Mesendoderm (in vitro differentiated cells): Measurements from ENCODE around the gene RPP25L.
A peak's percentile ranks its signal among the peaks of the same experiment; 100 is the strongest.

Source experiments
- DNase-seq: peaks from one replicate; pipeline ENCODE4 v3.0.0; 2013
- H2AK5ac ChIP-seq: 2 replicates; pipeline ENCODE4 v1.6.1; 2013; ENCODE audit warnings: low read length, inconsistent platforms
- H2BK120ac ChIP-seq: 2 replicates; pipeline ENCODE4 v1.6.1; 2013; ENCODE audit warnings: low read depth, mild to moderate bottlenecking, low read length, moderate library complexity, mixed read lengths
- H2BK15ac ChIP-seq: replicated peaks from 2 replicates; pipeline ENCODE4 v1.6.1; 2013; ENCODE audit warnings: low read depth, mild to moderate bottlenecking, moderate library complexity
- H2BK5ac ChIP-seq: 2 replicates; pipeline ENCODE4 v1.6.1; 2013; ENCODE audit warnings: low read length, inconsistent platforms
- H3K18ac ChIP-seq: 2 replicates; pipeline ENCODE4 v1.6.1; 2013; ENCODE audit warnings: mild to moderate bottlenecking, low read length, mixed read lengths
- H3K23ac ChIP-seq: one replicate; pipeline ENCODE4 v1.6.1; 2013; ENCODE audit warnings: low read length
- H3K27ac ChIP-seq: 2 replicates; pipeline ENCODE4 v1.5.1; 2013; ENCODE audit warnings: low read depth, mild to moderate bottlenecking, inconsistent platforms, low read length, moderate library complexity
- H3K27me3 ChIP-seq: 2 replicates; pipeline ENCODE4 v1.6.1; 2013; ENCODE audit warnings: low read length, control low read depth, mild to moderate bottlenecking, inconsistent platforms; ENCODE audit not compliant: insufficient read depth, poor library complexity
- H3K36me3 ChIP-seq: 2 replicates; pipeline ENCODE4 v1.6.1; 2013; ENCODE audit warnings: low read length, inconsistent platforms; ENCODE audit not compliant: control insufficient read depth, insufficient read depth
- H3K4ac ChIP-seq: one replicate; pipeline ENCODE4 v1.6.1; 2013; ENCODE audit warnings: low read depth, mild to moderate bottlenecking, low read length, moderate library complexity
- H3K4me1 ChIP-seq: 2 replicates; pipeline ENCODE4 v1.6.1; 2013; ENCODE audit warnings: low read depth, low read length, inconsistent platforms; ENCODE audit not compliant: control insufficient read depth
- H3K4me2 ChIP-seq: 2 replicates; pipeline ENCODE4 v1.6.1; 2013; ENCODE audit warnings: low read length
- H3K4me3 ChIP-seq: 2 replicates; pipeline ENCODE4 v1.5.1; 2013; ENCODE audit warnings: mild to moderate bottlenecking, low read length
- H3K56ac ChIP-seq: one replicate; pipeline ENCODE4 v1.6.1; 2013; ENCODE audit warnings: low read length
- H3K79me1 ChIP-seq: 2 replicates; pipeline ENCODE4 v1.6.1; 2013; ENCODE audit warnings: low read length, inconsistent platforms
- H3K79me2 ChIP-seq: 2 replicates; pipeline ENCODE4 v1.6.1; 2013; ENCODE audit warnings: mild to moderate bottlenecking, low read length; ENCODE audit not compliant: control insufficient read depth, insufficient read depth
- H3K9ac ChIP-seq: 2 replicates; pipeline ENCODE4 v1.6.1; 2013; ENCODE audit warnings: low read length, inconsistent platforms
- H4K5ac ChIP-seq: one replicate; pipeline ENCODE4 v1.6.1; 2013; ENCODE audit warnings: low read length
- H4K8ac ChIP-seq: one replicate; pipeline ENCODE4 v1.6.1; 2013; ENCODE audit warnings: low read depth, mild to moderate bottlenecking, control low read depth, low read length, moderate library complexity
- WGBS: extraction: QIAGEN DNeasy Blood & Tissue Kit; methylation state at CpG from one replicate; pipeline ENCODE4 v1.1.7; 2013; ENCODE audit warnings: low lambda C conversion rate, missing lambda C conversion rate; ENCODE audit not compliant: insufficient coverage; ENCODE audit errors: extremely low coverage; 5-methylcytosine and 5-hydroxymethylcytosine counted together

Gene RPP25L

GRCh38 chr9:34568774-34569173 is 43.1 kb downstream of the RPP25L start:
- Histone ChIP-seq H3K18ac (no peak overlapping the region), H3K27ac (no peak overlapping the region), H3K27me3 (no peaks in the 10 kb centered on the region), H2AK5ac (no peak overlapping the region), H3K79me2 (no peaks in the 10 kb centered on the region), H3K4me3 (no peak overlapping the region), H3K23ac (no peak overlapping the region), H3K36me3 (no peaks in the 10 kb centered on the region), H3K56ac (peak overlapping the region; percentile 22), H2BK15ac (no peak overlapping the region), H3K4ac (no peak overlapping the region), H4K5ac (no peak overlapping the region), H3K4me1 (peaks cover 6% of the 10 kb centered on the region), H3K9ac (no peak overlapping the region), H2BK5ac (no peak overlapping the region), H3K4me2 (no peak overlapping the region), H4K8ac (no peak overlapping the region), H3K79me1 (no peaks in the 10 kb centered on the region), H2BK120ac (no peak overlapping the region)
- WGBS, result no CpG with 5 or more reads among the region's 12 CpGs
- DNase-seq, result no peak

GRCh38 chr9:34568133-34568532 is 43.8 kb downstream of the RPP25L start:
- Histone ChIP-seq H2BK120ac (no peak overlapping the region), H4K5ac (no peak overlapping the region), H3K79me1 (no peaks in the 10 kb centered on the region), H4K8ac (no peak overlapping the region), H2BK5ac (no peak overlapping the region), H3K27me3 (no peaks in the 10 kb centered on the region), H3K56ac (no peak overlapping the region), H2BK15ac (no peak overlapping the region), H3K4me3 (no peak overlapping the region), H3K79me2 (no peaks in the 10 kb centered on the region), H3K27ac (no peak overlapping the region), H3K9ac (no peak overlapping the region), H3K4me1 (peaks cover 6% of the 10 kb centered on the region), H3K4ac (no peak overlapping the region), H3K23ac (no peak overlapping the region), H3K4me2 (no peak overlapping the region), H3K18ac (no peak overlapping the region), H3K36me3 (no peaks in the 10 kb centered on the region), H2AK5ac (no peak overlapping the region)
- no CpG with 5 or more reads among the region's 7 CpGs for WGBS
- DNase-seq, result no peak

- no peak overlapping the region for H4K8ac ChIP-seq
- H3K79me1 ChIP-seq, result no peaks in the 10 kb centered on the region
- H4K5ac ChIP-seq, result no peak overlapping the region
- no peak overlapping the region for H3K4ac ChIP-seq
- no peaks in the 10 kb centered on the region for H3K79me2 ChIP-seq
- H3K27ac ChIP-seq, result no peak overlapping the region
- no peak overlapping the region for H3K23ac ChIP-seq
- H3K18ac ChIP-seq, result no peak overlapping the region
- H2BK120ac ChIP-seq, result no peak overlapping the region
- no peak overlapping the region for H3K9ac ChIP-seq
- WGBS, result no CpG with 5 or more reads among the region's 6 CpGs
- H3K4me3 ChIP-seq, result no peak overlapping the region
- H2BK15ac ChIP-seq, result no peak overlapping the region
- no peak for DNase-seq
- H3K27me3 ChIP-seq, result no peaks in the 10 kb centered on the region
- H3K4me1 ChIP-seq, result peaks cover 6% of the 10 kb centered on the region
- H2BK5ac ChIP-seq, result no peak overlapping the region
- H3K56ac ChIP-seq, result no peak overlapping the region
- no peak overlapping the region for H2AK5ac ChIP-seq
- no peak overlapping the region for H3K4me2 ChIP-seq
- no peaks in the 10 kb centered on the region for H3K36me3 ChIP-seq
Measured at GRCh38 chr9:34566972-34567371, 44.9 kb downstream of the RPP25L start.

- Histone ChIP-seq H3K27me3 (no peaks in the 10 kb centered on the region), H2BK120ac (no peak overlapping the region), H3K4me2 (no peak overlapping the region), H4K8ac (no peak overlapping the region), H3K79me1 (no peaks in the 10 kb centered on the region), H2BK15ac (no peak overlapping the region), H3K27ac (no peak overlapping the region), H3K36me3 (no peaks in the 10 kb centered on the region), H3K23ac (no peak overlapping the region), H3K4me3 (no peak overlapping the region), H3K9ac (no peak overlapping the region), H2BK5ac (no peak overlapping the region), H3K4me1 (peaks cover 6% of the 10 kb centered on the region), H4K5ac (no peak overlapping the region), H3K56ac (no peak overlapping the region), H3K79me2 (no peaks in the 10 kb centered on the region), H2AK5ac (no peak overlapping the region), H3K18ac (no peak overlapping the region), H3K4ac (no peak overlapping the region)
- WGBS, result no CpG with 5 or more reads among the region's 8 CpGs
- DNase-seq, result no peak
Measured at GRCh38 chr9:34566322-34566721, 45.6 kb downstream of the RPP25L start.

DNA sequence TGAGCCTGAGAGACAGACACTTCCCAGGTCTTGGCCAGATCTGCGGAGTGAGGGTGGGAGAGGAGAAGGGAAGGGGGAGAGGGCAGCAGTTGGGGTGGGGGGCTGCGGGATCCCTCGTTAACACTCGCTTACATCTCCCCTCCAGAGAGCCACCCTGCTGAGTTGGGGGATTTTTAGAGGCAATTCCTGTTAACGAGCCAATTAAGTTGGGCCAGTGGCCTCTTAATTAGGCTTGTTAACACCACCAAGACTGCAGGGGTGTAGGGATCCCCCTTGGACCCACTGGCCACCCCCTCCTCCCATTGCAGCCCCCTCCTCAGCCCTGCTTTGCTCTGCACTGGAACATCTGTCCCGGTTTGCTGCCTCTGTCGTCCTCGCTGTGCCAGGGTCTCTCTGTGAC is 46.0 kb downstream of the RPP25L start:
- peaks cover 6% of the 10 kb centered on the region for H3K4me1 ChIP-seq

GRCh38 chr9:34564617-34565016 is 47.3 kb downstream of the RPP25L start:
- Histone ChIP-seq H2BK15ac (no peak overlapping the region), H3K18ac (no peak overlapping the region), H3K4me1 (peaks cover 13% of the 10 kb centered on the region), H3K4me2 (no peak overlapping the region), H3K23ac (no peak overlapping the region), H3K9ac (no peak overlapping the region), H3K56ac (no peak overlapping the region), H2BK120ac (no peak overlapping the region), H3K4ac (no peak overlapping the region), H3K79me1 (no peaks in the 10 kb centered on the region), H3K36me3 (no peaks in the 10 kb centered on the region), H3K4me3 (no peak overlapping the region), H3K27ac (no peak overlapping the region), H2AK5ac (no peak overlapping the region), H3K79me2 (no peaks in the 10 kb centered on the region), H4K5ac (no peak overlapping the region), H4K8ac (no peak overlapping the region), H3K27me3 (no peaks in the 10 kb centered on the region), H2BK5ac (no peak overlapping the region)
- no CpG with 5 or more reads among the region's 16 CpGs for WGBS
- no peak for DNase-seq

More for the DNA sequence above, 46.0 kb downstream of the RPP25L start:
- no peak overlapping the region for H2AK5ac ChIP-seq
- no peak overlapping the region for H3K18ac ChIP-seq
- DNase-seq, result no peak
- WGBS, result no CpG with 5 or more reads among the region's 8 CpGs
- no peak overlapping the region for H2BK120ac ChIP-seq
- H3K27me3 ChIP-seq, result no peaks in the 10 kb centered on the region
- no peak overlapping the region for H3K4me3 ChIP-seq
- no peaks in the 10 kb centered on the region for H3K79me2 ChIP-seq
- H3K23ac ChIP-seq, result no peak overlapping the region
- H2BK15ac ChIP-seq, result no peak overlapping the region
- H3K4ac ChIP-seq, result no peak overlapping the region
- H3K9ac ChIP-seq, result no peak overlapping the region
- H3K56ac ChIP-seq, result no peak overlapping the region
- no peak overlapping the region for H4K8ac ChIP-seq
- no peak overlapping the region for H3K4me2 ChIP-seq
- no peaks in the 10 kb centered on the region for H3K79me1 ChIP-seq
- no peak overlapping the region for H4K5ac ChIP-seq
- H3K36me3 ChIP-seq, result no peaks in the 10 kb centered on the region
- no peak overlapping the region for H3K27ac ChIP-seq
- no peak overlapping the region for H2BK5ac ChIP-seq
